HG03460 (cell line): ENCODE results near the gene OR2AJ1.

ENCODE experiments used
- ATAC-seq: cut with Tn5 transposase; IDR thresholded peaks from one replicate; pipeline ENCODE4 v1.9.1; 2021; ENCODE audit not compliant: unreplicated experiment

Gene OR2AJ1

DNA sequence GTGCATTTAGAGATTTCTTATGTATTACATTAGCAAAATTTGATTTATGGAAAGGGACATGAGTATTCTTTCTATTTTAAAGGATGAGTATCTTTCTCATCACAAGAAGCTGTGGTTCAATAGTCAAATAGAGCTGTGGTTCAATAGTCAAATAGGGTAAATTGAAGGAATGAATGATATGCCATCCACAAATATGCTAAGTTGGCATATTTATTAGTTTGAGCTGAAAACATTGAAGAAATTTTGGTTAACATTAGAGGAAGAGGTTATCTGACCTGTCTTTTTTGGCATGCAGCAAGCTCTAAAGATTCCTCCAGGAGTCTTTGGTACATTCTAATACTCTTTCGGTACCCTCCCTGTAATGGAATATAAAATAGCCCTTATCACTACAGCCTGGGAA, 28.7 kb downstream of the OR2AJ1 start:
- no peak for ATAC-seq

DNA sequence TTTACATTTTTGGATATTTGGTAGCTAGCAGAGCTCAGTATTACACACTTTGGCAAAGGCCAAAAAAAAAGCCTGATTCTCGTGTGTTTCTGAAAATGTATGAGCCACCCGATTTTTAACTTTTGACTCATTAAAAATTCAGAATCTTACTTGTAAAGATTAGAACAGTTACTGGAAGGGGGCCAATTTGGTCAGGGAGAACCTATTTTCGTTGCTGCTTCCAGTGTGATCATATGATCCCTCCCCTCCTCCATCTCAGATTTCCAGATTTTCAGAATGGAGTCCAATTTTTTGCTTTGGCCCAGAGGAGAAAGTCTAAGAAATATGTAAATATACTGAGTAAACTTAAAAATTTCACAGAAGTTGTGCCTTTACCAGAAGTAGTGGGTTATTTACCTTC, 37.1 kb downstream of the OR2AJ1 start:
- ATAC-seq, result no peak

DNA sequence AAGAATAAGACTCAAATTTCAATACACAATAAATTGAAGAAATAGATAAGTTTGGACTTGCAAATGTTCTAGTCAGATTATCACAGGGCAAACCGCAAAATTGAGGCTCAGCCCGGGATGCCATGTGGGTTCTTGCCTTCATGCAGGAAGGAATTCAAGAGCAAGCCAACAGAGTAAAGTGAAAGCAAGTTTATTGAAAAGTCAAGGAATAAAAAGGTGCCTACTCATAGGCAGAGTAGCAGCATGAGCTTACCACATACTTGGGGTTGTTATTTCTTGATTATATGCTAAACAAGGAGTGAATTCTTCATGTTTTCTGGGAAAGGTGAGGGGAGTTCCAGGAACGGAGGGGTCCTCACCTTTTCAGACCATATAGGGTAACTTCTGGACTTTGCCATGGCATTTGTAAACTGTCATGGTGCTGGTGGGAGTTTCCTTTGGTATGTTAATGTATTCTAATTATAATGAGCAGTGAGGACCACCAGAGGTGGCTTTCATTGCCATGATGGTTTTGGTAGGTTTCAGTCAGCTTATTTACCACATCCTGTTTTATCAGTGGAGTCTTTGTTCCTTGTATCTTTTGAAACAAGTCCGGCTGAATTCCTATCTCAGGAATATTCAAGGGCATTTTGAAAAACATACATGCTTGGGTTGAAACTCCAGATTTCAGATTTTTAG, 38.4 kb downstream of the OR2AJ1 start:
- no peak for ATAC-seq

DNA sequence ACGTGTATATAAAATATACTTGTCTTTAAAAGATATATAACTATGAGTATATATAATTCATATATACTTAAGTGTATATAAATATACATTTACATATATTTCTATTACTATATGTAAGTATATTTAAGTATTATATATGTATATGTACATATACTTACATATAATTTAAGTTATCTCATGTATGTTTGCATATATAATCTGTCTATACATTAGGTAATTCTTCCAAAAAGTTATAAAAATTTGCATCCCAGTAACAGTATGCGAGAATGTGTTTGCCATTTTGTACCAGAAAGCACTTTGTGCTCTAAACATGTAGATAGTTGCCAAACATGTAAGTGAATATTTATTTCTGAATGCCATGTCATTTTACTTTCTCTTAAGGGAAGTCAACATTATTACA, 40.2 kb downstream of the OR2AJ1 start, which contains the start of gene OR2AK2:
Gene OR2AK2 (plus strand): TSS at position 301 of the 400 bp plus-strand sequence. CDS start 144 bp downstream, outside the sequence.
- no peak for ATAC-seq

DNA sequence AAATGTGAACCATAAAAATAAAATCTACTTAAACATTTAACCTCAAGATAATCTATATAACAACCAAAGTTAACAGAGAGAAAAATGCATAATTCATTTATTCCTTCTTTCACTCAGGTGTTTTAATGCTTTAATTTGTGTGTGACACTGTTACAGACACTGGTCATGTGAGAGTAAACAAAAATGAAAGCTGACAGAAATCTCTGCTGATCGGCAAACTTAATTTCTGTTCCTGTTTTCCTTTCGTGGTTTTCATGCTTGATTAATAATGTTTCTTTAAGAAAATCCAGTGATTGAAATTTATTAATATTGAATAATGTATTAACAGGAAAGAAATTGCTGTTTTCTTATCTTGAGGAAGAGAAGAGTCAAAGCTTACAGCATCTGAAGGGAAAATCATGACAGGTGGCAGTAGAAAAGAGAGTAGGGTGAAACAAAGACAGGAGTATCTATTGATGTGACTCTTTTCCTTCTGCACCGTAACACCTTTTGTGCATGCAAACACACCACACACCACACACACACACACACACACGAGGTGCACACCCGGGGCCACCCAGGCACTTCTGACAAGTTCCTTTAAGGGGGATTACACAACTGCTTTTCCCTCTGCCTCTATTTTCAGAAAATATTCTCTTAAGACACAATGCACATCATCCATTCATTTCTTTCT, 42.0 kb downstream of the OR2AJ1 start:
- peak; percentile 76 for ATAC-seq
